ENCODE data around the gene PSMC2. TPM values are rescaled to one million over a fixed set of nuclear protein-coding genes. Genes with fewer than 3 reads are reported as not detected.

Gene PSMC2
- total RNA-seq, 1 experiment from 2014 or later = 128 TPM

DNA sequence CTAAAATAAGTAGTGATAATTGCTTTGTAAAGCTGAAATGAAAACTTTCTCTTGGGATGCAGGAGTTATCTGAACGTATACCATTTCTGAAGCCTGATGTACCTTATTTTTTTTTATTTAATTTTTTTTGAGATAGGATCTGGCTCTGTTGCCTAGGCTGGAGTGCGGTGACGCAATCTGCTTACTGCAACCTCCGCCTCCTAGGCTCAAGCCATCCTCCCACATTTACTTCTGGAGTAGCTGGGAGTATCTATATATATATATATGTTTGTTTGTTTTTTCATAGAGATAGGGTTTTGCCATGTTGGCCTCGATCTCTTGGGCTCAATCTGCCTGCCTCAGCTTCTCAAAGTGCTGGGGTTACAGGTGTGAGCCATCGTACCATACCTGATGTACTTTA is 47.8 kb upstream of the PSMC2 start:
- peaks cover 14 to 16% of the 10 kb centered on the region in 2 experiments for H3K4me1 Mint-ChIP-seq
- Histone ChIP-seq H3K4ac (ENCODE audit: low read depth, low read length) (no peak overlapping the region), H3K27ac (ENCODE audit: insufficient read length, low read depth, low read length) (no peak overlapping the region), H3K56ac (ENCODE audit: insufficient read length, low read depth, low read length) (no peak overlapping the region), H3K23me2 (ENCODE audit: insufficient read length, low read depth, low read length, poor library complexity, severe bottlenecking) (peaks cover 4% of the 10 kb centered on the region), H4K91ac (ENCODE audit: insufficient read length, low read depth, low read length) (no peak overlapping the region), H3K79me2 (ENCODE audit: insufficient read depth, low read length) (peaks cover 4% of the 10 kb centered on the region; the same call in 1 of the 2 replicates), H3K23ac (ENCODE audit: insufficient read length, low read depth, low read length) (no peak overlapping the region), H3K79me1 (ENCODE audit: insufficient read depth, low read depth, low read length, poor library complexity, severe bottlenecking) (peaks cover 7% of the 10 kb centered on the region), H2BK5ac (ENCODE audit: insufficient read length, low read length) (no peak overlapping the region), H3K9ac (ENCODE audit: extremely low read depth, insufficient read length, low read length) (no peak overlapping the region), H2AK5ac (ENCODE audit: insufficient read length, low read length) (no peak overlapping the region), H2AFZ (ENCODE audit: low read length) (no peak overlapping the region), H2BK120ac (ENCODE audit: low read depth, low read length, poor library complexity, severe bottlenecking) (no peak overlapping the region), H2BK20ac (ENCODE audit: low read depth, low read length, poor library complexity, severe bottlenecking) (no peak overlapping the region), H3T11ph (ENCODE audit: low read length) (no peak overlapping the region), H4K20me1 (ENCODE audit: control insufficient read depth, insufficient read depth, insufficient read length) (no peaks in the 10 kb centered on the region), H3K4me1 (ENCODE audit: insufficient read depth, low read length) (no peaks in the 10 kb centered on the region), H4K8ac (replicated peaks; ENCODE audit: insufficient read length, low read depth, low read length) (no peak overlapping the region), H3K18ac (ENCODE audit: insufficient read length, low read depth, low read length) (no peak overlapping the region), H3K14ac (ENCODE audit: insufficient read depth, low read length) (no peak overlapping the region), H2BK15ac (ENCODE audit: low read depth, low read length) (no peak overlapping the region), H2BK12ac (ENCODE audit: insufficient read length, low read depth, low read length) (no peak overlapping the region), H4K5ac (ENCODE audit: insufficient read length, low read depth, low read length) (no peak overlapping the region), H3K9me3 (ENCODE audit: control insufficient read depth, low read depth, low read length) (no peaks in the 10 kb centered on the region), H3K4me2 (ENCODE audit: insufficient read depth, insufficient read length, low read length) (no peak overlapping the region), H3K27me3 (ENCODE audit: insufficient read depth, low read length) (no peaks in the 10 kb centered on the region)
- no CpG with 5 or more reads among the region's 6 CpGs for WGBS (ENCODE audit: extremely low coverage, insufficient read length, low lambda C conversion rate)
- DNase-seq = no peak
- H3K4me3 Mint-ChIP-seq = no peak overlapping the region
- TF ChIP-seq, protein P1, sequence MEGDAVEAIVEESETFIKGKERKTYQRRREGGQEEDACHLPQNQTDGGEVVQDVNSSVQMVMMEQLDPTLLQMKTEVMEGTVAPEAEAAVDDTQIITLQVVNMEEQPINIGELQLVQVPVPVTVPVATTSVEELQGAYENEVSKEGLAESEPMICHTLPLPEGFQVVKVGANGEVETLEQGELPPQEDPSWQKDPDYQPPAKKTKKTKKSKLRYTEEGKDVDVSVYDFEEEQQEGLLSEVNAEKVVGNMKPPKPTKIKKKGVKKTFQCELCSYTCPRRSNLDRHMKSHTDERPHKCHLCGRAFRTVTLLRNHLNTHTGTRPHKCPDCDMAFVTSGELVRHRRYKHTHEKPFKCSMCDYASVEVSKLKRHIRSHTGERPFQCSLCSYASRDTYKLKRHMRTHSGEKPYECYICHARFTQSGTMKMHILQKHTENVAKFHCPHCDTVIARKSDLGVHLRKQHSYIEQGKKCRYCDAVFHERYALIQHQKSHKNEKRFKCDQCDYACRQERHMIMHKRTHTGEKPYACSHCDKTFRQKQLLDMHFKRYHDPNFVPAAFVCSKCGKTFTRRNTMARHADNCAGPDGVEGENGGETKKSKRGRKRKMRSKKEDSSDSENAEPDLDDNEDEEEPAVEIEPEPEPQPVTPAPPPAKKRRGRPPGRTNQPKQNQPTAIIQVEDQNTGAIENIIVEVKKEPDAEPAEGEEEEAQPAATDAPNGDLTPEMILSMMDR (conservative IDR thresholded peaks at IDR 0.05) = no peak
- no peaks in the 10 kb centered on the region for H3K9me3 Mint-ChIP-seq
- no peaks in the 10 kb centered on the region for H3K27me3 Mint-ChIP-seq (ENCODE audit: low read depth)
- no peak overlapping the region for H3K27ac Mint-ChIP-seq
- H3K36me3 Mint-ChIP-seq (ENCODE audit: insufficient read depth in 1 of 3, low read depth in 3 of 3) = peaks cover 21 to 55% (median 53%) of the 10 kb centered on the region in 3 experiments; a peak in 6 of 7 replicates
